Measurements from ENCODE around the gene TTC34.
"Not testable (repeated sequence)": the region's sequence is repeated elsewhere in the genome, so short reads cannot be mapped to it uniquely, and the experiment has no call there.

- TF ChIP-seq ELF4 (IDR thresholded peaks at IDR 0.05); BHLHE40 (IDR thresholded peaks at IDR 0.05; ENCODE audit: borderline replicate concordance); FOXK2 (IDR thresholded peaks at IDR 0.05); CTBP1 (IDR thresholded peaks at IDR 0.05; ENCODE audit: borderline replicate concordance); ARNT (IDR thresholded peaks at IDR 0.05); NFRKB (IDR thresholded peaks at IDR 0.05); ZNF384 (IDR thresholded peaks at IDR 0.05): not testable (repeated sequence)
These were observed 2.5 kb downstream of the TTC34 start for GRCh38 chr1:2798958-2799357.

Data from HEK293T (cell line).